Hypothalamus (tissue), 51 donors: ENCODE data around the gene ZFYVE27.
"Not testable (repeated sequence)": the region's sequence is repeated elsewhere in the genome, so short reads cannot be mapped to it uniquely, and the experiment has no call there.

Source experiments
- DNase-seq, 51 donors: peaks; one replicate each; lab custom pipeline; 2025; lab: John Stamatoyannopoulos, UW

Gene ZFYVE27

GRCh38 chr10:97736902-97737769, at the start of gene ZFYVE27:
ZFYVE27 (plus strand) TSS chr10:97737128; CDS start chr10:97738478, 1,350 bp downstream.
- DNase-seq: peak; percentile 63 to 96 (median 89)

GRCh38 chr10:97687785-97688781, 48.8 kb upstream of the ZFYVE27 start:
- peak in 3 of 51 donors; percentile 4 to 29 (median 19) for DNase-seq

- DNase-seq: no peak
Observed at GRCh38 chr10:97689559-97690020, 47.3 kb upstream of the ZFYVE27 start.

GRCh38 chr10:97690133-97690532, 46.8 kb upstream of the ZFYVE27 start:
- no peak for DNase-seq

GRCh38 chr10:97698072-97698655, 38.8 kb upstream of the ZFYVE27 start:
- not testable (repeated sequence) for DNase-seq

- DNase-seq: peak in 27 of 51 donors; percentile 5 to 78 (median 38)
Observed at GRCh38 chr10:97701438-97702069, 35.4 kb upstream of the ZFYVE27 start.

- no peak for DNase-seq
Observed at GRCh38 chr10:97703398-97704067, 33.4 kb upstream of the ZFYVE27 start.

- DNase-seq: no peak
Observed at GRCh38 chr10:97704341-97704740, 32.6 kb upstream of the ZFYVE27 start.

- no peak for DNase-seq
Observed at GRCh38 chr10:97705006-97705670, 31.8 kb upstream of the ZFYVE27 start.

- DNase-seq: no peak
Observed at GRCh38 chr10:97707134-97707861, 29.6 kb upstream of the ZFYVE27 start.

- no peak for DNase-seq
Observed at GRCh38 chr10:97708167-97708566, 28.8 kb upstream of the ZFYVE27 start.

GRCh38 chr10:97708976-97709946, 27.7 kb upstream of the ZFYVE27 start:
- peak in 23 of 51 donors; percentile 6 to 61 (median 25) for DNase-seq

- no peak for DNase-seq
Observed at GRCh38 chr10:97711640-97712572, 25.0 kb upstream of the ZFYVE27 start.

GRCh38 chr10:97713339-97713825, 23.5 kb upstream of the ZFYVE27 start, which contains the start of gene MARVELD1:
MARVELD1 (plus strand) TSS chr10:97713730; CDS start chr10:97713877, 147 bp downstream.
- peak in 29 of 51 donors; percentile 9 to 57 (median 34) for DNase-seq

- peak in 47 of 51 donors; percentile 19 to 79 (median 59) for DNase-seq
Observed at GRCh38 chr10:97713826-97714400, 23.0 kb upstream of the ZFYVE27 start.
